Esophagus mucosa (tissue), 1 donor: Measurements from ENCODE around the gene ZNF304. TPM values are rescaled to one million over a fixed set of nuclear protein-coding genes. Genes with fewer than 3 reads are reported as not detected.
"Not testable (repeated sequence)": the region's sequence is repeated elsewhere in the genome, so short reads cannot be mapped to it uniquely, and the experiment has no call there.

ENCODE experiments used
- ATAC-seq: fragments of 200-7000 bp; cut with Tn5 transposase; one replicate; pipeline ENCODE4 v1.9.1; 2020
- total RNA-seq: library from RNA; stranded (reverse); gene quantifications from one replicate; pipeline ENCODE4 v1.2.4, GENCODE V29; 2023
- donor health status: DM: yes; HTN: yes; CAD: no.

ZNF304 gene
- total RNA-seq, 1 donor from 2014 or later, result 5.3 TPM

DNA sequence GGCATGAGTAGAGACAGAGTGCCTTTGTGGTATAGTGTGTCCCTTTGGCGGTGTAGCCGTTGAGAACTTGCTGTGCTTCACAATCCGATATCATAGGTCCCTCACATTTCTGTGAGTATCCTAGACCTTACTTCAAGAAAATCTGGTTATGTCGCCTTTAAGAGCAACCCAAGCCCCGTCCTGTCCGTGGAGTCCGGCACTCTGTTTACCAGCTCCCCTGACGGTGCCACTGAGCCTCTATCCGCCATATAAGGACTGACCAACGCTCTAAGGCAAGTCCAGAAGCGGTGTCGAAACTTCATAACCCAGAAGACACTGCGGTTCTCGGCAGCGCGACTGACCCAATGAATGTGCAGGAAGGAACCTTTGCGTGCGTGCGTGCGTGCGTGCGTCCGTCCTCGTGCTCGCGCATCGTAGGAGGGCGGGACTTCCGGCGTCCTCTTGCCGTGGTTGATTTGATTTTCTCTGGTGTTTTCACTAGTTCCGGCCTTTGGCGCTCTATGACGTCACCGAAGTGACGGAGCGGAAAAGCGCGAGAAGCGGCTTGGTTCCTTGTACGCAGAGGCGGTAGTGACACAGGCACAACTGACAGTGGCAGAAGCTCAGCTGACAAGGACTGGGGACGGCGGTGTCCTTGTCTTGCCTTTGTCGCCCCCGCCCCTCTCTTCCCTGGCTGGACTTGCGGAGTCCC is 12.1 kb downstream of the ZNF304 start, which contains the start of the genes TRAPPC2B and ZNF547:
Gene TRAPPC2B, plus strand, starts transcription at position 555 of the 691 bp plus-strand sequence. CDS start 1,283 bp downstream, outside the sequence.
Gene ZNF547, plus strand, starts transcription at position 555 of the 691 bp plus-strand sequence. CDS start 5,005 bp downstream, outside the sequence.
- ATAC-seq, result peak; percentile 98

DNA sequence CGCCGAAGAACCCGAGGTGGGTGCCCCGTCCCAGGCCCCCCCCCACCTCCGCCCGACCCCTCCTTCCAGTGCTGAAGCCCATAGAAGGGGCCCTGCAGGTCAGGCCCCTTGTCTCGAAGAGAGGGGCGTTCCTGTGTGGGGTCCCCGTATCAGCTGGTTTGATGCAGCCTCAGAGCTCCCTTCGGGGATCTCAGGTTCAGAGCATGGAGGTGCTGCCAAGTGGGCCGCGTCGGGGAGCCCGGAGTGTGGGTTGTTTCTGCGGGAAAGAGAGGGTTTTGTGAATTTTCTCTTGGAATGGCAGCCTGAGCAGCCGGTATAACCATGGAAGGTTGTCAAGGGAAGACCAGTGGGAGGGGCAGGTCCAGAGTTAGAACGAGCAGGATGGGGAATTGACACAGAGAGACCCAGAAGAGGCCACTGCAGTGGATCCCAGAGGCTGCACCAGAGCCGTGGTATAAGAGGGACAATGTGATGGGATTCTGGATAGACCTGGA is 12.7 kb downstream of the ZNF304 start:
- peak; percentile 9 for ATAC-seq

DNA sequence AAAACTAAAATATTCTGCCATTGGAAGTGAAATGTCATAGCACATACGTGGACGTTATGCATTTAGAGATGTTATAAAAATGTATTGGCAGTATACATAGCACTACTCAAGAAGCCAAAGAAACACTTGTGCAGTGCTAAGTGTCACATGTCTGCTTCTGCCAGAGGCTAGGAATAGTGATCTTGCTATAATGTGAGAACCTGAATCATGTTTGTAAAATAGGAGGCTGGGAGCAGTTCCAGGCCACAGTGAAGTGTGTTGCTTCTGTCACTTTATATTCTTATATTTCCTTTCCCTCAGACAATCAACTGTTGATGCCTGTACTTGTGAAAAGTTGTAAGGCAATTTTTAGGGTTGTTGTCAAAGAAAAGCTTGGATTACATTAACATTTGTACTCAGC is 15.7 kb downstream of the ZNF304 start:
- ATAC-seq, result no peak

DNA sequence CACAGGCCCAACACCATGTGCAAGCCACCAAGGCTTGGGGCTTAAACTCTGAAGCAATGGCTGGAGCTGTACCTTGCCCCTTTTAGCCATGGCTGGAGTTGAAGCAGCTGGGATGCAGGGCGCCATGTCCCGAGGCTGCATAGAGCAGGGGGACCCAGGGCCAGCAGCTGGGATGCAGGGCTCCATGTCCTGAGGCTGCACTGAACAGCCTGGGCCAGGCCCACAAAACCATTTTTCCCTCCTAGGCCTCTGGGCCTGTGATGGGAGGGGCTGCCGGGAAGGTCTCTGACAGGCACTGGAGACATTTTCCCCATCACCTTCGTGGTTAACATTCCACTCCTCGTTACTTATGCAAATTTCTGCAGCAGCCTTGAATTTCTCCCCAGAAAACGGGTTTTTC is 23.1 kb downstream of the ZNF304 start:
- no peak for ATAC-seq

DNA sequence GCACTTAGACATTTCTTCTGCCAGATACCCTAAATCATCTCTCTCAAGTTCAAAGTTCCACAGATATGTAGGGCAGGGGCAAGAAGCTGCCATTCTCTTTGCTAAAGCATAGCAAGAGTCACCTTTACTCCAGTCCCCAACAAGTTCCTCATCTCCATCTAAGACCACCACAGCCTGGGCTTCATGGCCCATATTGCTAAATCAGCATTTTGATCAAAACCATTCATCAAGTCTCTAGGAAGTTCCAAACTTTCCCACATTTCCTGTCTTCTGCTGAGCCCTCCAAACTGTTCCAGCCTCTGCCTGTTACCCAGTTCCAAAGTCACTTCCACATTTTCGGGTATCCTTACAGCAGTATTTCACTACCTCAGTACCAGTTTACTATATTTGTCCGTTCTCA is 23.6 kb downstream of the ZNF304 start:
- ATAC-seq, result not testable (repeated sequence)

DNA sequence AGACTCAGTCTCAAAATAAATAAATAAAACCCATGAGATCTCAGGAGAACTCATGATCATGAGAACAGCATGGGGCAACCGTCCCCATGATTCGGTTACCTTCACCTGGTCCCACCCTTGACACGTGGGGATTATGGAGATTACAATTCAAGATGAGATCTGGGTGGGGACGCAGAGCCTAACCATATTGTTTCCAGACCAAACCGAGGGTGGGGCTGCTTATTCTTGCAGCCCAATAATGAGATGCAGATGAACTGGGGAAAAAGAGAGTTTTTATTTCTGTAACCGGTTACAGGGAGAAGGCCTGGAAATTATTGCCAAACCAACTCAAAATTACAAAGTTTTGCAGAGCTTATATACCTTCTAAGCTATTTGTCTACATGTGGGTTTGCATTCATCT is 25.1 kb downstream of the ZNF304 start:
- no peak for ATAC-seq

DNA sequence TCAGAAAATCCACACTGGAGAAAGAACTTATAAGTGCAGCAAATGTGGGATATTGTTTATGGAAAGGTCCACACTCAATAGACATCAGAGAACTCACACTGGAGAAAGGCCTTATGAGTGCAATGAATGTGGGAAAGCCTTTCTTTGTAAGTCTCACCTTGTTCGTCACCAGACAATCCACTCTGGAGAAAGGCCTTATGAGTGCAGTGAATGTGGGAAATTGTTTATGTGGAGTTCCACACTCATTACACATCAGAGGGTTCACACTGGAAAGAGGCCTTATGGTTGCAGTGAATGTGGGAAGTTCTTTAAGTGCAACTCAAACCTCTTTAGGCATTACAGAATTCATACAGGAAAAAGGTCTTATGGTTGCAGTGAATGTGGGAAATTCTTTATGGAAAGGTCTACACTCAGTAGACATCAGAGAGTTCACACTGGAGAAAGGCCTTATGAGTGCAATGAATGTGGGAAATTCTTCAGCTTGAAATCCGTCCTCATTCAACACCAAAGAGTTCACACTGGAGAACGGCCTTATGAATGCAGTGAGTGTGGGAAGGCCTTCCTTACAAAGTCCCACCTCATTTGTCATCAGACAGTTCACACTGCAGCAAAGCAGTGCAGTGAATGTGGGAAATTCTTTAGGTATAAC is 26.6 kb downstream of the ZNF304 start:
- no peak for ATAC-seq

DNA sequence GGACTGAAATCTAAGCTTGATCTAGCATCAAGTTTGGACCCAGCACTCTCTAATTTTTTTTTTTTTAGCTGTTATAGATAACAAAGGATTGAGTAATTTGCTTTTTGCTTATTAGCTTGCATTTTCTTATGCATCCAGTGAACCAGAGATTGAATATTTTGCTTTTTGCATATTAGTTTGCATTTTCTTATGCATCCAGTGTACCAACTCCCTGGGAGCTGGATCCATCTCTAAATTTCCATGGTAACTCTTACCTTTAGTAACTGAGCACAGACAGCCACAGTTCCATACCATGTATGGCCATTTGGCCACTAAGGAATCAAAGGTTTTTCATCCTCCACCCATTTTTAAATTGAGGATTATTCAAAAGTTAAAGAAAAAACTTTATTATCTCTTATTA is 29.9 kb downstream of the ZNF304 start:
- ATAC-seq, result no peak

DNA sequence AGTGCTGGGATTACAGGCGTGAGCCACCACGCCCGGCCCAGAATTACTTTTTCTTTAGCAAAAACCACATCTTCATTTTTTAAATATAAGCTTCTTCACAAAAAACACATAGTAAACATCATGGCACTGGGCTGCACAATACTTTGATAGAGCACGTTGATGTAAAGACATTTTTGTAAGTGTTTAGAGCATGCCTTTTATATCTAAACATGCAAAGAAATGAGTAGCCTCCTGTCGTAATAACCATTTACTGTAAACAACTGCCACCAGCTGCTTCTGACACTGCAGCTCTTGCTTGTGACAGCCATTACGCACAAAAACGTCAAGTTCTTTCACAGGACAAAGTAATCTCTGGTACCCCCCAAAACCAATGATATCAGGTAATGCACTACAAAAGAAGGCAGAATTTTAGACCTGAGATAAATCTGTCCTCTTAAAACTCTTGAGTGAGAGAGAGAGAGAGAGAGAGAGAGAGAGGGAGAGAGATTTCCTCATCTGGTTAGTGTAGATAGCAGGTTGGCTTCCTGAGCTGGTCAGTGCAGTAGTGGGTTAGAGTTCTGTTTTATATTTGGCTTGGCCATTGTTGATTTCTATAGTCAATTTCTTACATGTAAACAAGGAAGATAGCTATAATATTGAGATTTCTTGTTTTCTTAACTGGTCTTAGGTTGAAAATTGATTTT is 31.9 kb downstream of the ZNF304 start:
- ATAC-seq, result no peak

DNA sequence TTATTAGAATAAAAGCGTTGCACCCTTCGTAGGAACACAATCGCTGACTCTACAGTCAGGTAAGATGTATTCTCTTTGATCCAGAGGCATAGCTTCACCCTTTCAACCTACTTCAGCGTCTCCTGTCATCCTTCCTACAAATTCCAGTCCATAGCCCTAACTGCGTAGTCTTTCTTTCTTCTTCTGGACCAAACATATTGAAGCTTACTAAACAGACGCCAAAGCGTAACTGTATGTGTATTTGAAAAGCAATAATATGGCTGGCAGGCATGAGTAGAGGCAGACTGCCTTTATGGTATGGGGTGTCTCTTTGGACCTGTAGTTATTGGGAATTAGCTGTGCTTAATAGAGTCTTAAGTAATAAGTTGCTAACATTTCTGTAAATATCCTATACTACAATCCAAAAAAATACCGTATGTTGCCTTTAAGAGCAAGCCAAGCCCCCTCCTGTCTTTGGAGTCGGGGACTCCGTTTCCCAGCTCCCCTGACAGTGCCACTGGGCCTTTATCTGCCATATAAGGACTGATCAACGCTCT is 38.2 kb downstream of the ZNF304 start:
- ATAC-seq, result no peak

DNA sequence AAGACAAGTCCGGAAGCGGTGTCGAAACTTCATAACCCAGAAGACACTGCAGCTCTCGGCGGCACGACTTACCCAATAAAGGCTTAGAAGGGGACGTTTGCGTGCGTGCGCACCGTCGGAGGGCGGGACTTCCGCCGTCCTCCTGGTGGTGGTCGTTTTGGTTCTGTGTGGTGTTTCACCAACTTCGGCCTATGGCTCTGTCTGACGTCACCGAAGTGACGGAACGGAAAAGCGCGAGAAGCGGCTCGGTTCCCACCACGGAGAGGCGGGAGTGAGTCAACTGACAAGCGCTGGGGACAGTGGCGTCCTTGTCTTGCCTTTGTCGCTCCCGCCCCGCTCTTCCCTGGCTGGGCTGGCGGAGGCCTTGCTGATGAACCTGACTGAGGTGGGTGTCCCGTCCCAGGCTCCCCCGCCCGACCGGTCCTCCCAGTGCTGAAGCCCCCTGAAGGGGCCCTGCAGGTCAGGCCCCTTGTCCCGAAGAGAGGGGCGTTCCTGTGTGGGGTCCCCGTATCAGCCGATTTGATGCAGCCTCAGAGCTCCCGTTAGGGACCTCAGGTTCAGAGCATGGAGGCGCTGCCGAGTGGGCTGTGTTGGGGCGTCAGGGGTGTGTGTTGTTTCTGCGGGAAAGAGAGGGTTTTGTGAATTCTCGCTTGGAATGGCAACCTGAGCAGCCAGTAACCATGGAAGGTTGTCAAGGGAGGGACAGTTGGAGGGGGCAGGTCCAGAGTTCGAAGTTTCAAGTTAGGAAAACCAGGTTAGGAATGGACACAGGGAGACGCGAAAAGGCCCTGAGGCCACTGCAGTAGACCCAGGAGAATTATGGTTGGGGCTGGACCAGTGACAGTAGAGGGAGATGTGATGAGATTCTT is 38.9 kb downstream of the ZNF304 start, which contains the start of gene ZNF548:
Gene ZNF548, plus strand, starts transcription at position 125 of the 869 bp plus-strand sequence. Its CDS starts 246 bp downstream, at position 371.
- ATAC-seq, result peak; percentile 99

DNA sequence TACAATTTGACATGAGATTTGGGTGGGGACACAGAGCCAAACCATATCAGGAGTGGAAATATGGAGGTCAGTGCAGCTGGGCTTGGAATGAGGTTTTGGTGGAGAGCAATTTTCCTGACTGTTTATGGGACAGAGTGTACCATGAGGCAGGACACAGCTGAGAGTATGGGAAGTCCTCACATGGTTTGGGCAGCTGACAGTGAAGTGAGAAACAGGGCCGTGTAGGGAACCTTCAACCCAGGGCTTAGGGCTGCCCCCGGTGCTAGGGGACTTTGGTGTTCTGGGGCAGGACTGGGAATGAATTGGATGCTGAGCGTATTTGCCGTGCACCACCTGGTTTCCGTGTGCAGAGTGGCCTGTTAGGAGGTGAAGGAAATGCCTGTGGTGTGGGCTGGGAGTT is 44.6 kb downstream of the ZNF304 start:
- no peak for ATAC-seq

DNA sequence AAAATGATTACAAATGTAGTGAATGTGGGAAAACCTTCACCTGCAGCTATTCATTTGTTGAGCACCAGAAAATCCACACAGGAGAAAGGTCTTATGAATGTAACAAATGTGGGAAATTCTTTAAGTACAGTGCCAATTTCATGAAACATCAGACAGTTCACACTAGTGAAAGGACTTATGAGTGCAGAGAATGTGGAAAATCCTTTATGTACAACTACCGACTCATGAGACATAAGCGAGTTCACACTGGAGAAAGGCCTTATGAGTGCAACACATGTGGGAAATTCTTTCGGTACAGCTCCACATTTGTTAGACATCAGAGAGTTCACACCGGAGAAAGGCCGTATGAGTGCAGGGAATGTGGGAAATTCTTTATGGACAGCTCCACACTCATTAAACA is 47.8 kb downstream of the ZNF304 start:
- no peak for ATAC-seq

DNA sequence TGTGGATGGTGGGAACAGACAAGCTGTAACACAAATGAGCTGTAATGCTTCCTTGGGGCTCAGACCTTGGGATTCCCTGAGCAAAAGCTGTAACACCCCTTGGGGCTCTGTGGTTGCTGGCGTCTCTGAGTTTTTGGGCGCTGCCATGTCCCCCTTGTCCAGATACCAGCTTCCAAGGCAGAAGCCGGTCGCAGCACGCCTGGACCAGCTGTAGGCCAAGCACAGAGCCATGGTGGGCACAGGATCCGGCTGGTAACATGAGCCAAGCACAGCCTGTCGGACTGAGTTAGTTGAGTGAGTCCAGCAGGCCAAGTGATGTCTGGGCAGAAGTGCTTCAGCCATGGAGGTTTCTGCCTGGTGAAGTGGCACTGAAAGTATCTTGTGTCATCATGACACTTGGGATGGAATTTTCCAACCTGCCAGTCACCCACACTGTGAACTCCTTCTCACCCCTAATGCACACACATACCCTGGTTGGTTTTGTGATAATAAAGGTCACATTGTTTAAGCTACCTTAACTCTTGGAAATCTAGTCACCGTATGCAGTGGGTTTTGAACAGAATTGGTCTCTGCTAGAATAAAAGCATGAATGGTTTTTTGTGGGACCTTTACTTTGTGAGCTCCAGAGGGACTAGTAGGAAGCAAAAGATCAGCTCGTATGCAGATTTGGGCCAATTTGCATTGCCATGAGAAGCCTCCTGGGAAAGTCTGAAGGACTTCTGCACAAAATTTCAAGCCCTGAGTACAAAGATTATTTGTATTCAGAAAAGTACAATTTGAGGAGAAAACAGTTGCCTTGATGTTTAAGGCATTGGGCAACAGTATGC is 52.9 kb downstream of the ZNF304 start:
- ATAC-seq, result no peak

DNA sequence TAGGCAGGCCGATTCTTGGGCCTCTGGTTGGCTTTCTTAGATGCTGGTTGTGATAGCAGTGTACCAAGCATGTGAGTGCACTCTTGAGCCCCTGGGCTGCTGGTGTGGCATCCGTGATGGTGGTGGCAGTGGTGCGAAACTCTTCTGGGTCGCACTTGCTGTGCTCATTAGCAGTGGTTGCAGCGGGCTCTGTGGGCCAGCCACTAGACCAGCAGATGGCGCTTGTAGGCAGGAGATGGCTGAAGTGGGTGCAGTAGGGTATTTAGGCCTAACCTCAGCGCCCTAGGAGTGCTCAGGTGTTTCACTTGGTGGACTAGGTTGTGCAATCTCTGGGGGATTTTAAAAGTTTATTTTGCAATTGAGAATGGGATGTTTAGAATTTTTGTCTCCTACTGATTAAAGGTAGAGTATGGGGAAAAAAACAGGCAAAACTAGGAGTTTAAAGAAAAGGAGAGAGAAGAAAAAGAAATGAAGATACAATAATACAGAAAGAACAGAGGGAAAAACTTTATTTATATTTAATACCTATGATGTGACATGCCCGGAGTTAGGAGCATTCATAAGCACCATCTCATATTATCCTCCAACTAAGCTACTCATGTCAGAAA is 55.5 kb downstream of the ZNF304 start:
- ATAC-seq, result peak; percentile 65

Other genes starting within 250 kb of the ZNF304 start
- not detected for gene USP29, start 231.3 kb upstream of the ZNF304 start, total RNA-seq
- not detected for gene ZIM3, start 206.1 kb upstream of the ZNF304 start, total RNA-seq
- not detected for gene DUXA, start 183.8 kb upstream of the ZNF304 start, total RNA-seq
- gene ZNF264, start 159.8 kb upstream of the ZNF304 start, total RNA-seq, result 24.6 TPM
- 1.1 TPM for gene AURKC, start 120.2 kb upstream of the ZNF304 start, total RNA-seq
- 6.8 TPM for gene ZNF805, start 110.6 kb upstream of the ZNF304 start, total RNA-seq
- gene ZNF460, start 70.8 kb upstream of the ZNF304 start, total RNA-seq, result 68.7 TPM
- 4.5 TPM for gene ZNF543, start 30.8 kb upstream of the ZNF304 start, total RNA-seq
- gene TRAPPC2B, start 12.3 kb downstream of the ZNF304 start, total RNA-seq, result 8.4 TPM
- gene ZNF547, start 12.3 kb downstream of the ZNF304 start, total RNA-seq, result 1.4 TPM
- 6.9 TPM for gene ZNF548, start 38.6 kb downstream of the ZNF304 start, total RNA-seq
- gene ZNF17, start 59.9 kb downstream of the ZNF304 start, total RNA-seq, result 6.5 TPM
- gene ZNF749, start 84.1 kb downstream of the ZNF304 start, total RNA-seq, result 6.4 TPM
- gene VN1R1, start 105.9 kb downstream of the ZNF304 start, total RNA-seq, result 0.28 TPM
- gene ZNF772, start 126.3 kb downstream of the ZNF304 start, total RNA-seq, result 4.5 TPM
- 5.7 TPM for gene ZNF419, start 136.5 kb downstream of the ZNF304 start, total RNA-seq
- 3.8 TPM for gene ZNF773, start 148.7 kb downstream of the ZNF304 start, total RNA-seq
- gene ZNF549, start 176.1 kb downstream of the ZNF304 start, total RNA-seq, result 1.6 TPM
- 2.7 TPM for gene ZNF550, start 208.6 kb downstream of the ZNF304 start, total RNA-seq
- 6.4 TPM for gene ZNF416, start 227.6 kb downstream of the ZNF304 start, total RNA-seq
- 1.1 TPM for gene ZIK1, start 232.9 kb downstream of the ZNF304 start, total RNA-seq
- gene ZNF530, start 248.6 kb downstream of the ZNF304 start, total RNA-seq, result 2.1 TPM